ENCODE measurements around the gene SNRNP35.
A peak's percentile ranks its signal among the peaks of the same experiment; 100 is the strongest.

DNA sequence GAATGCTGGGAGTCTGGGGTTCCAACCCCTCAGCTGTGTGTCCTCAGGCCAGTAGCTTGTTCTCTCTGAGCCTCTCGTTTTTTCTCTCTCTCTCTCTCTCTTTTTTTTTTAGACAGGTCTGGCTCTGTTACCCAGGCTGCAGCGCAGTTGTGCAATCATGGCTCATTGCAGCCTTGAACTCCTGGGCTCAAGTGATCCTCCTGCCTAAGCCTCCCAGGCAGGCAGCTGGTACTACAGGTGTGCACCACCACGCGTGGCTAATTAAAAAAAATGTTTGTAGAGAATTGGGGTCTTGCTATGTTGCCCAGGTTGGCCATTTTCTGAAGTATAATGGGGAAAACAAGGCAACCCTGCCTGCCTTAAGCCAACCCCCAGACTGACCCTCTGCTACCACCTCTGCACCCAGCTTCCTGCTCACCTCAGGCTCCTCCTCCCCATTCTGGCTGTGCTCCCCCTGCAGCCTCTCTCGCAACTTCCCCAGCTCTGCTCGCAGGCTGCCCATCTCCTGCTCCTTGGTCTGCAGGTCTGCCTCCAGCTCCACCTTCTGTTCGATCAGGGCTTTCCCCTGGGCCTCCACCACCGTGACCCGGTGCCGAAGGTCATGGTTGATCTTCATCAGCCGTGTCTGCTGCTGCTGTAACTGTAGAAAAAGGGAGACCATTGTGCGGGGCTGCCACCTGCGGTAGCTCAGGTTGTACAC, 40.3 kb downstream of the SNRNP35 start:
- no peak for TF ChIP-seq POLR2A (IDR thresholded peaks at IDR 0.05; ENCODE audit: extremely low read depth, insufficient read length)
- TF ChIP-seq, protein P1, sequence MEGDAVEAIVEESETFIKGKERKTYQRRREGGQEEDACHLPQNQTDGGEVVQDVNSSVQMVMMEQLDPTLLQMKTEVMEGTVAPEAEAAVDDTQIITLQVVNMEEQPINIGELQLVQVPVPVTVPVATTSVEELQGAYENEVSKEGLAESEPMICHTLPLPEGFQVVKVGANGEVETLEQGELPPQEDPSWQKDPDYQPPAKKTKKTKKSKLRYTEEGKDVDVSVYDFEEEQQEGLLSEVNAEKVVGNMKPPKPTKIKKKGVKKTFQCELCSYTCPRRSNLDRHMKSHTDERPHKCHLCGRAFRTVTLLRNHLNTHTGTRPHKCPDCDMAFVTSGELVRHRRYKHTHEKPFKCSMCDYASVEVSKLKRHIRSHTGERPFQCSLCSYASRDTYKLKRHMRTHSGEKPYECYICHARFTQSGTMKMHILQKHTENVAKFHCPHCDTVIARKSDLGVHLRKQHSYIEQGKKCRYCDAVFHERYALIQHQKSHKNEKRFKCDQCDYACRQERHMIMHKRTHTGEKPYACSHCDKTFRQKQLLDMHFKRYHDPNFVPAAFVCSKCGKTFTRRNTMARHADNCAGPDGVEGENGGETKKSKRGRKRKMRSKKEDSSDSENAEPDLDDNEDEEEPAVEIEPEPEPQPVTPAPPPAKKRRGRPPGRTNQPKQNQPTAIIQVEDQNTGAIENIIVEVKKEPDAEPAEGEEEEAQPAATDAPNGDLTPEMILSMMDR (IDR thresholded peaks at IDR 0.05; ENCODE audit: low read depth, low read length): peak; percentile 1
